HEK293 (cell line): ENCODE measurements around the gene BLOC1S4.
A peak's percentile ranks its signal among the peaks of the same experiment; 100 is the strongest.

ENCODE experiments used
- CTCF ChIA-PET: fragments of 350-600 bp; formaldehyde crosslinking; extraction: SDS; loops from one replicate; lab custom pipeline; 2021; ENCODE audit warnings: antibody characterized with exemption; lab: Yijun Ruan, JAX
- POLR2A ChIA-PET: fragments of 300-600 bp; formaldehyde crosslinking; extraction: SDS; loops from one replicate; lab custom pipeline; 2020; ENCODE audit warnings: antibody characterized with exemption, inconsistent platforms; lab: Yijun Ruan, JAX
- H3K27ac ChIP-seq: fragments of 200-500 bp; sonication (Bioruptor generic); 2 replicates; pipeline ENCODE4 v1.5.1; 2014; ENCODE audit warnings: low read depth, low read length, control low read depth, inconsistent platforms; ENCODE audit errors: extremely low read depth
- H3K36me3 ChIP-seq, 2 experiments: fragments of 200-500 bp in 1 of 2; sonication (Bioruptor generic) in 1 of 2; 1 replicate in 1 of 2; 2 replicates in 1 of 2; pipeline ENCODE4 v1.5.1; 2014 to 2017; ENCODE audit warnings: inconsistent platforms in 2 of 2, low read length in 2 of 2; ENCODE audit not compliant: control insufficient read depth in 2 of 2, insufficient read depth in 1 of 2
- H3K4me1 ChIP-seq: fragments of 200-500 bp; sonication (Bioruptor generic); 2 replicates; pipeline ENCODE4 v1.5.1; 2014; ENCODE audit warnings: mild to moderate bottlenecking, low read length, inconsistent platforms; ENCODE audit not compliant: control insufficient read depth, insufficient read depth
- H3K4me3 ChIP-seq: 2 replicates; pipeline ENCODE4 v1.5.1; 2011; ENCODE audit warnings: low read depth, mild to moderate bottlenecking, control low read depth, low read length, moderate library complexity
- H3K9me3 ChIP-seq: fragments of 200-500 bp; sonication (Bioruptor generic); 2 replicates; pipeline ENCODE4 v1.5.1; 2014; ENCODE audit warnings: low read depth, low read length, inconsistent platforms; ENCODE audit not compliant: control insufficient read depth, insufficient read depth
- HOXC10 ChIP-seq: sonication (generic); formaldehyde crosslinking; IDR thresholded peaks from 2 replicates; pipeline ENCODE4 v1.8.1; 2023; ENCODE audit warnings: mild to moderate bottlenecking, missing genetic modification reagents
- SCRT1 ChIP-seq: fragments of 450-650 bp; formaldehyde crosslinking; IDR thresholded peaks from 2 replicates; pipeline ENCODE4 v1.5.1; 2016; ENCODE audit warnings: missing biosample characterization, missing genetic modification characterization, borderline replicate concordance
- ZFHX2 ChIP-seq: fragments of 450-650 bp; formaldehyde crosslinking; conservative IDR thresholded peaks from 2 replicates; pipeline ENCODE4 v1.5.1; 2016; ENCODE audit warnings: missing biosample characterization, missing genetic modification characterization
- ZFP41 ChIP-seq: fragments of 450-650 bp; formaldehyde crosslinking; IDR thresholded peaks from 2 replicates; pipeline ENCODE4 v1.5.1; 2016; ENCODE audit warnings: missing biosample characterization, missing genetic modification characterization, borderline replicate concordance
- ZNF132 ChIP-seq: fragments of 450-650 bp; formaldehyde crosslinking; IDR thresholded peaks from 2 replicates; pipeline ENCODE4 v1.5.1; 2017; ENCODE audit warnings: missing biosample characterization, missing genetic modification characterization, borderline replicate concordance
- ZNF292 ChIP-seq: fragments of 450-650 bp; formaldehyde crosslinking; IDR thresholded peaks from 2 replicates; pipeline ENCODE4 v1.5.1; 2016; ENCODE audit warnings: low read depth, missing biosample characterization, missing genetic modification characterization, borderline replicate concordance
- ZNF521 ChIP-seq: fragments of 450-650 bp; formaldehyde crosslinking; IDR thresholded peaks from 2 replicates; pipeline ENCODE4 v1.5.1; 2017; ENCODE audit warnings: missing biosample characterization, mild to moderate bottlenecking, missing genetic modification characterization
- ZNF544 ChIP-seq: fragments of 450-650 bp; formaldehyde crosslinking; IDR thresholded peaks from 2 replicates; pipeline ENCODE4 v1.5.0; 2017; ENCODE audit warnings: missing biosample characterization, missing genetic modification characterization
- TF ChIP-seq, protein P1 (sequence below): fragments of 450-650 bp; formaldehyde crosslinking; IDR thresholded peaks from 2 replicates; pipeline ENCODE4 v1.5.1; 2016; ENCODE audit warnings: missing biosample characterization, missing genetic modification characterization
- TF ChIP-seq, protein P2 (sequence below): fragments of 450-650 bp; formaldehyde crosslinking; IDR thresholded peaks from 2 replicates; pipeline ENCODE4 v1.5.1; 2016; ENCODE audit warnings: missing biosample characterization, missing genetic modification characterization
- TF ChIP-seq, protein P3 (sequence below): fragments of 450-650 bp; formaldehyde crosslinking; IDR thresholded peaks from 2 replicates; pipeline ENCODE4 v1.5.1; 2016; ENCODE audit warnings: missing biosample characterization, missing genetic modification characterization
- TF ChIP-seq, protein P4 (sequence below): fragments of 450-650 bp; formaldehyde crosslinking; IDR thresholded peaks from 2 replicates; pipeline ENCODE4 v1.5.1; 2017; ENCODE audit warnings: missing biosample characterization, missing genetic modification characterization
- TF ChIP-seq, protein P5 (sequence below): fragments of 450-650 bp; formaldehyde crosslinking; IDR thresholded peaks from 2 replicates; pipeline ENCODE4 v1.5.1; 2016; ENCODE audit warnings: missing biosample characterization, missing genetic modification characterization, borderline replicate concordance
- TF ChIP-seq, protein P6 (sequence below): fragments of 450-650 bp; formaldehyde crosslinking; IDR thresholded peaks from 2 replicates; pipeline ENCODE4 v1.5.1; 2016; ENCODE audit warnings: missing biosample characterization, missing genetic modification characterization
- TF ChIP-seq, protein P7 (sequence below): fragments of 450-650 bp; IDR thresholded peaks from 2 replicates; pipeline ENCODE4 v1.5.1; 2018; ENCODE audit warnings: missing biosample characterization, missing genetic modification characterization
- TF ChIP-seq, protein P8 (sequence below): fragments of 450-650 bp; formaldehyde crosslinking; IDR thresholded peaks from 2 replicates; pipeline ENCODE4 v1.5.1; 2016; ENCODE audit warnings: missing biosample characterization, missing genetic modification characterization
- TF ChIP-seq, protein P9 (sequence below): IDR thresholded peaks from 2 replicates; pipeline ENCODE4 v1.6.1; 2011; ENCODE audit warnings: mild to moderate bottlenecking, low read depth, low read length, borderline replicate concordance

The BLOC1S4 gene

DNA sequence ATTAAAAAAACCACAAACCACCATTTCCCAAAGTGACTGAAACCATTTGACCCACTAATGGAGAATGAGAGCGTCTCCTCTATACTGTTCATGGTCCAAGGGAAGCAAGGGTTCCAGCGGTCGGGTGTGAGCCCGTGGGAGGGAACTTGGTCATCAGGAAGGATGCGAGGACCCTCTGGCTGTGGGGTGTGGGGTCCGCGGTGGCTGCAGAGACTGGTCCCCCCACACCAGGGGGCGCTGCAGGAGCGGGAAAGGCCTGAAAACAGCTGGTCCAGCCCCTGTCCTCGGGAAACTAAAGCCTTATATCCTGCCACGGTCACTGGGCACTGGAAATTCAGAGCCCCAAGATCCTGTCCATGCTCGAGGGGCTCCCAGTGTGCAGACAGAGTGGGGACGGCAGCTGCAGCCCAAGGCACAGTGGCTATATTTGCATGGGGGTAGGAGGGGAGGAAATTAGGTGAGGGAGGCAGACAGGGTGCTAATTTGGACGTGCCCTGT, 4.3 kb downstream of the BLOC1S4 start (continued):
- TF ChIP-seq, protein P1, sequence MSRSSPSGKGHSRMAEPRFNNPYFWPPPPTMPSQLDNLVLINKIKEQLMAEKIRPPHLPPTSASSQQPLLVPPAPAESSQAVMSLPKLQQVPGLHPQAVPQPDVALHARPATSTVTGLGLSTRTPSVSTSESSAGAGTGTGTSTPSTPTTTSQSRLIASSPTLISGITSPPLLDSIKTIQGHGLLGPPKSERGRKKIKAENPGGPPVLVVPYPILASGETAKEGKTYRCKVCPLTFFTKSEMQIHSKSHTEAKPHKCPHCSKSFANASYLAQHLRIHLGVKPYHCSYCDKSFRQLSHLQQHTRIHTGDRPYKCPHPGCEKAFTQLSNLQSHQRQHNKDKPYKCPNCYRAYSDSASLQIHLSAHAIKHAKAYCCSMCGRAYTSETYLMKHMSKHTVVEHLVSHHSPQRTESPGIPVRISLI (tag by site-specific recombination): peak; percentile 77; the same call in 1 of the 2 replicates
- TF ChIP-seq, protein P2, sequence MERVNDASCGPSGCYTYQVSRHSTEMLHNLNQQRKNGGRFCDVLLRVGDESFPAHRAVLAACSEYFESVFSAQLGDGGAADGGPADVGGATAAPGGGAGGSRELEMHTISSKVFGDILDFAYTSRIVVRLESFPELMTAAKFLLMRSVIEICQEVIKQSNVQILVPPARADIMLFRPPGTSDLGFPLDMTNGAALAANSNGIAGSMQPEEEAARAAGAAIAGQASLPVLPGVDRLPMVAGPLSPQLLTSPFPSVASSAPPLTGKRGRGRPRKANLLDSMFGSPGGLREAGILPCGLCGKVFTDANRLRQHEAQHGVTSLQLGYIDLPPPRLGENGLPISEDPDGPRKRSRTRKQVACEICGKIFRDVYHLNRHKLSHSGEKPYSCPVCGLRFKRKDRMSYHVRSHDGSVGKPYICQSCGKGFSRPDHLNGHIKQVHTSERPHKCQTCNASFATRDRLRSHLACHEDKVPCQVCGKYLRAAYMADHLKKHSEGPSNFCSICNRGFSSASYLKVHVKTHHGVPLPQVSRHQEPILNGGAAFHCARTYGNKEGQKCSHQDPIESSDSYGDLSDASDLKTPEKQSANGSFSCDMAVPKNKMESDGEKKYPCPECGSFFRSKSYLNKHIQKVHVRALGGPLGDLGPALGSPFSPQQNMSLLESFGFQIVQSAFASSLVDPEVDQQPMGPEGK (tag by site-specific recombination): 0 out of 2 replicates have a peak, but pooled peaks have one; percentile 19
- no peak for TF ChIP-seq SCRT1 (tag by site-specific recombination)
- TF ChIP-seq, protein P3, sequence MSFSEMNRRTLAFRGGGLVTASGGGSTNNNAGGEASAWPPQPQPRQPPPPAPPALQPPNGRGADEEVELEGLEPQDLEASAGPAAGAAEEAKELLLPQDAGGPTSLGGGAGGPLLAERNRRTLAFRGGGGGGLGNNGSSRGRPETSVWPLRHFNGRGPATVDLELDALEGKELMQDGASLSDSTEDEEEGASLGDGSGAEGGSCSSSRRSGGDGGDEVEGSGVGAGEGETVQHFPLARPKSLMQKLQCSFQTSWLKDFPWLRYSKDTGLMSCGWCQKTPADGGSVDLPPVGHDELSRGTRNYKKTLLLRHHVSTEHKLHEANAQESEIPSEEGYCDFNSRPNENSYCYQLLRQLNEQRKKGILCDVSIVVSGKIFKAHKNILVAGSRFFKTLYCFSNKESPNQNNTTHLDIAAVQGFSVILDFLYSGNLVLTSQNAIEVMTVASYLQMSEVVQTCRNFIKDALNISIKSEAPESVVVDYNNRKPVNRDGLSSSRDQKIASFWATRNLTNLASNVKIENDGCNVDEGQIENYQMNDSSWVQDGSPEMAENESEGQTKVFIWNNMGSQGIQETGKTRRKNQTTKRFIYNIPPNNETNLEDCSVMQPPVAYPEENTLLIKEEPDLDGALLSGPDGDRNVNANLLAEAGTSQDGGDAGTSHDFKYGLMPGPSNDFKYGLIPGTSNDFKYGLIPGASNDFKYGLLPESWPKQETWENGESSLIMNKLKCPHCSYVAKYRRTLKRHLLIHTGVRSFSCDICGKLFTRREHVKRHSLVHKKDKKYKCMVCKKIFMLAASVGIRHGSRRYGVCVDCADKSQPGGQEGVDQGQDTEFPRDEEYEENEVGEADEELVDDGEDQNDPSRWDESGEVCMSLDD (tag by site-specific recombination): 0 out of 2 replicates have a peak, but pooled peaks have one; percentile 29
- TF ChIP-seq ZNF521 (tag by site-specific recombination): no peak
- TF ChIP-seq HOXC10 (CRISPR knock-in tag): no peak
- TF ChIP-seq, protein P4, sequence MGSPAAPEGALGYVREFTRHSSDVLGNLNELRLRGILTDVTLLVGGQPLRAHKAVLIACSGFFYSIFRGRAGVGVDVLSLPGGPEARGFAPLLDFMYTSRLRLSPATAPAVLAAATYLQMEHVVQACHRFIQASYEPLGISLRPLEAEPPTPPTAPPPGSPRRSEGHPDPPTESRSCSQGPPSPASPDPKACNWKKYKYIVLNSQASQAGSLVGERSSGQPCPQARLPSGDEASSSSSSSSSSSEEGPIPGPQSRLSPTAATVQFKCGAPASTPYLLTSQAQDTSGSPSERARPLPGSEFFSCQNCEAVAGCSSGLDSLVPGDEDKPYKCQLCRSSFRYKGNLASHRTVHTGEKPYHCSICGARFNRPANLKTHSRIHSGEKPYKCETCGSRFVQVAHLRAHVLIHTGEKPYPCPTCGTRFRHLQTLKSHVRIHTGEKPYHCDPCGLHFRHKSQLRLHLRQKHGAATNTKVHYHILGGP (tag by site-specific recombination): no peak
- TF ChIP-seq, protein P5, sequence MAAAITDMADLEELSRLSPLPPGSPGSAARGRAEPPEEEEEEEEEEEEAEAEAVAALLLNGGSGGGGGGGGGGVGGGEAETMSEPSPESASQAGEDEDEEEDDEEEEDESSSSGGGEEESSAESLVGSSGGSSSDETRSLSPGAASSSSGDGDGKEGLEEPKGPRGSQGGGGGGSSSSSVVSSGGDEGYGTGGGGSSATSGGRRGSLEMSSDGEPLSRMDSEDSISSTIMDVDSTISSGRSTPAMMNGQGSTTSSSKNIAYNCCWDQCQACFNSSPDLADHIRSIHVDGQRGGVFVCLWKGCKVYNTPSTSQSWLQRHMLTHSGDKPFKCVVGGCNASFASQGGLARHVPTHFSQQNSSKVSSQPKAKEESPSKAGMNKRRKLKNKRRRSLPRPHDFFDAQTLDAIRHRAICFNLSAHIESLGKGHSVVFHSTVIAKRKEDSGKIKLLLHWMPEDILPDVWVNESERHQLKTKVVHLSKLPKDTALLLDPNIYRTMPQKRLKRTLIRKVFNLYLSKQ (tag by site-specific recombination): no peak
- TF ChIP-seq, protein P6, sequence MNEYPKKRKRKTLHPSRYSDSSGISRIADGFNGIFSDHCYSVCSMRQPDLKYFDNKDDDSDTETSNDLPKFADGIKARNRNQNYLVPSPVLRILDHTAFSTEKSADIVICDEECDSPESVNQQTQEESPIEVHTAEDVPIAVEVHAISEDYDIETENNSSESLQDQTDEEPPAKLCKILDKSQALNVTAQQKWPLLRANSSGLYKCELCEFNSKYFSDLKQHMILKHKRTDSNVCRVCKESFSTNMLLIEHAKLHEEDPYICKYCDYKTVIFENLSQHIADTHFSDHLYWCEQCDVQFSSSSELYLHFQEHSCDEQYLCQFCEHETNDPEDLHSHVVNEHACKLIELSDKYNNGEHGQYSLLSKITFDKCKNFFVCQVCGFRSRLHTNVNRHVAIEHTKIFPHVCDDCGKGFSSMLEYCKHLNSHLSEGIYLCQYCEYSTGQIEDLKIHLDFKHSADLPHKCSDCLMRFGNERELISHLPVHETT (tag by site-specific recombination): no peak
- 0 out of 2 replicates have a peak, but pooled peaks have one; percentile 10 for TF ChIP-seq ZFHX2 (tag by site-specific recombination)
- no peak for TF ChIP-seq ZNF544 (tag by site-specific recombination)
- TF ChIP-seq, protein P7, sequence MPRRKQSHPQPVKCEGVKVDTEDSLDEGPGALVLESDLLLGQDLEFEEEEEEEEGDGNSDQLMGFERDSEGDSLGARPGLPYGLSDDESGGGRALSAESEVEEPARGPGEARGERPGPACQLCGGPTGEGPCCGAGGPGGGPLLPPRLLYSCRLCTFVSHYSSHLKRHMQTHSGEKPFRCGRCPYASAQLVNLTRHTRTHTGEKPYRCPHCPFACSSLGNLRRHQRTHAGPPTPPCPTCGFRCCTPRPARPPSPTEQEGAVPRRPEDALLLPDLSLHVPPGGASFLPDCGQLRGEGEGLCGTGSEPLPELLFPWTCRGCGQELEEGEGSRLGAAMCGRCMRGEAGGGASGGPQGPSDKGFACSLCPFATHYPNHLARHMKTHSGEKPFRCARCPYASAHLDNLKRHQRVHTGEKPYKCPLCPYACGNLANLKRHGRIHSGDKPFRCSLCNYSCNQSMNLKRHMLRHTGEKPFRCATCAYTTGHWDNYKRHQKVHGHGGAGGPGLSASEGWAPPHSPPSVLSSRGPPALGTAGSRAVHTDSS (tag by site-specific recombination): no peak

DNA sequence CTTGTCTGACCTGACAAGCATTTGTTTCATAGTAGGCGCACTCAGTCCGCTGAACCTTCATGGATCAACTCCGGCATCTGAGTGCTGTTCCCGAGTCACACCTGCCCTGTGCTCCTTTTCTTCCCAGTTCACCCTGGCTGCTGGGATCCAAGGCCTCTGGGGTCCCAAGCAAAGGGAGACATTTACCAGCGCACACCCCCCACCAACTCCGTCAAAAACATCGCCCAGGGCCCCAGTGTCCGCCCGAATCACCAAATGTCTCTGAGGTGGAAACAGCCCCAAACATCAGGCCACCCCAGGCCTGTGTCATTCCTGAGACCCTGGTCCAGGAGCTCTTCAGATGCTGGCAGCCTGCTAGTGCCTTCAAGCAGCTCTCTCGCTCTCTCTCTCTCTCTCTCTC, 5.1 kb downstream of the BLOC1S4 start:
- no peak overlapping the region for H3K27ac ChIP-seq
- H3K9me3 ChIP-seq: no peaks in the 10 kb centered on the region
- H3K4me3 ChIP-seq: no peak overlapping the region
- POLR2A ChIA-PET: no interaction called here
- no peaks in the 10 kb centered on the region for H3K4me1 ChIP-seq
- no peaks in the 10 kb centered on the region; a peak in 1 of 3 replicates for H3K36me3 ChIP-seq
- CTCF ChIA-PET: interaction anchor here (0.6 to 8.5 kb wide), 5 partner anchors 36 to 350 kb away, joined by 3 to 111 read pairs (median 3); no protein-coding TSS in a partner anchor
- TF ChIP-seq ZNF132 (tag by site-specific recombination) (no peak), ZNF292 (tag by site-specific recombination) (no peak), ZFP41 (no peak)
- TF ChIP-seq, protein P4 (tag by site-specific recombination): no peak
- TF ChIP-seq, protein P8, sequence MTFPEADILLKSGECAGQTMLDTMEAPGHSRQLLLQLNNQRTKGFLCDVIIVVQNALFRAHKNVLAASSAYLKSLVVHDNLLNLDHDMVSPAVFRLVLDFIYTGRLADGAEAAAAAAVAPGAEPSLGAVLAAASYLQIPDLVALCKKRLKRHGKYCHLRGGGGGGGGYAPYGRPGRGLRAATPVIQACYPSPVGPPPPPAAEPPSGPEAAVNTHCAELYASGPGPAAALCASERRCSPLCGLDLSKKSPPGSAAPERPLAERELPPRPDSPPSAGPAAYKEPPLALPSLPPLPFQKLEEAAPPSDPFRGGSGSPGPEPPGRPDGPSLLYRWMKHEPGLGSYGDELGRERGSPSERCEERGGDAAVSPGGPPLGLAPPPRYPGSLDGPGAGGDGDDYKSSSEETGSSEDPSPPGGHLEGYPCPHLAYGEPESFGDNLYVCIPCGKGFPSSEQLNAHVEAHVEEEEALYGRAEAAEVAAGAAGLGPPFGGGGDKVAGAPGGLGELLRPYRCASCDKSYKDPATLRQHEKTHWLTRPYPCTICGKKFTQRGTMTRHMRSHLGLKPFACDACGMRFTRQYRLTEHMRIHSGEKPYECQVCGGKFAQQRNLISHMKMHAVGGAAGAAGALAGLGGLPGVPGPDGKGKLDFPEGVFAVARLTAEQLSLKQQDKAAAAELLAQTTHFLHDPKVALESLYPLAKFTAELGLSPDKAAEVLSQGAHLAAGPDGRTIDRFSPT (tag by site-specific recombination): no peak
- TF ChIP-seq, protein P9, sequence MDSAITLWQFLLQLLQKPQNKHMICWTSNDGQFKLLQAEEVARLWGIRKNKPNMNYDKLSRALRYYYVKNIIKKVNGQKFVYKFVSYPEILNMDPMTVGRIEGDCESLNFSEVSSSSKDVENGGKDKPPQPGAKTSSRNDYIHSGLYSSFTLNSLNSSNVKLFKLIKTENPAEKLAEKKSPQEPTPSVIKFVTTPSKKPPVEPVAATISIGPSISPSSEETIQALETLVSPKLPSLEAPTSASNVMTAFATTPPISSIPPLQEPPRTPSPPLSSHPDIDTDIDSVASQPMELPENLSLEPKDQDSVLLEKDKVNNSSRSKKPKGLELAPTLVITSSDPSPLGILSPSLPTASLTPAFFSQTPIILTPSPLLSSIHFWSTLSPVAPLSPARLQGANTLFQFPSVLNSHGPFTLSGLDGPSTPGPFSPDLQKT: no peak
